GM12891 (cell line): ENCODE measurements around the gene ABLIM2.

Source experiments
- PAX5 ChIP-seq: IDR thresholded peaks from 2 replicates; pipeline ENCODE4 v1.6.1; 2011; ENCODE audit warnings: low read length, moderate library complexity, mild to moderate bottlenecking; ENCODE audit not compliant: insufficient read depth, severe bottlenecking
- POLR2A ChIP-seq: IDR thresholded peaks from 2 replicates; pipeline ENCODE4 v1.6.1; 2011; ENCODE audit warnings: low read depth, low read length, control low read depth
- POLR2AphosphoS5 ChIP-seq: IDR thresholded peaks from 2 replicates; pipeline ENCODE4 v1.6.1; 2011; ENCODE audit warnings: low read depth, low read length, control low read depth
- POU2F2 ChIP-seq: IDR thresholded peaks from 2 replicates; pipeline ENCODE4 v1.6.1; 2011; ENCODE audit warnings: low read depth, mild to moderate bottlenecking, control low read depth, low read length, moderate library complexity
- SPI1 ChIP-seq: IDR thresholded peaks from 2 replicates; pipeline ENCODE4 v1.6.1; 2011; ENCODE audit warnings: low read depth, low read length, control low read depth
- TAF1 ChIP-seq: IDR thresholded peaks from 2 replicates; pipeline ENCODE4 v1.6.1; 2011; ENCODE audit warnings: low read depth, low read length, control low read depth

DNA sequence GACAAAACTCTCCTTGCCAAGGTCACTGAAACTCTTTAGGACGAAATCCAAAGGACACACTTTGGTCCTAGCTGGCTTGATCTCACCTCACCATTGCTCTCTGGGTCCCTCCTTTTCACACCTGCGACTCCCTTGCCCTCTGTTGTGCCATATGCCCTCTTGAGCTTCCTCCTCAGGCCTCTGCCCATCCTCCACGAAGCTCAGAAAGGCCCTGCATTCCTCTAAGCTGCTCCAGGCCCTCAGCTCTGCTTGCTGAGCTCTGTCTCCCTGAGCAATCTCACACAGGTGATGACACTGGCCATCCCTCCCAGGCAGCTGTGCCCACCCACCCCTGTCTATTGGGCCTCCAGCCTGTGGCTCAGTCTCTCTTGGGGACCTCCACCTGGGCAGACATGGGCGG is 208.9 kb downstream of the ABLIM2 start:
- TF ChIP-seq POLR2A (no peak), POLR2AphosphoS5 (no peak), PAX5 (no peak), TAF1 (no peak), SPI1 (no peak), POU2F2 (no peak)
